ENCODE data around the gene NDST1. TPM values are rescaled to one million over a fixed set of nuclear protein-coding genes. Genes with fewer than 3 reads are reported as not detected.

Gene NDST1
- polyA plus RNA-seq, 1 experiment, result 89.7 TPM

- no peak for TF ChIP-seq CTCF (IDR thresholded peaks at IDR 0.05; ENCODE audit: insufficient read depth, low read depth, low read length)
- Histone ChIP-seq H3K4me3 (ENCODE audit: low read depth, low read length) (no peak overlapping the region), H3K27me3 (ENCODE audit: control insufficient read depth, insufficient read depth, low read length) (no peaks in the 10 kb centered on the region), H3K36me3 (ENCODE audit: control insufficient read depth, insufficient read depth, low read length) (no peaks in the 10 kb centered on the region)
- DNase-seq (ENCODE audit: low read depth), result no peak
- ChIA-PET POLR2A (no interaction called here), CTCF (interaction anchor here (0.8 to 1.7 kb wide), 3 partner anchors 66 to 281 kb away, joined by 3 to 4 read pairs (median 4); no protein-coding TSS in a partner anchor)
Observed at GRCh38 chr5:150565868-150566267, 57.9 kb downstream of the NDST1 start.

DNA sequence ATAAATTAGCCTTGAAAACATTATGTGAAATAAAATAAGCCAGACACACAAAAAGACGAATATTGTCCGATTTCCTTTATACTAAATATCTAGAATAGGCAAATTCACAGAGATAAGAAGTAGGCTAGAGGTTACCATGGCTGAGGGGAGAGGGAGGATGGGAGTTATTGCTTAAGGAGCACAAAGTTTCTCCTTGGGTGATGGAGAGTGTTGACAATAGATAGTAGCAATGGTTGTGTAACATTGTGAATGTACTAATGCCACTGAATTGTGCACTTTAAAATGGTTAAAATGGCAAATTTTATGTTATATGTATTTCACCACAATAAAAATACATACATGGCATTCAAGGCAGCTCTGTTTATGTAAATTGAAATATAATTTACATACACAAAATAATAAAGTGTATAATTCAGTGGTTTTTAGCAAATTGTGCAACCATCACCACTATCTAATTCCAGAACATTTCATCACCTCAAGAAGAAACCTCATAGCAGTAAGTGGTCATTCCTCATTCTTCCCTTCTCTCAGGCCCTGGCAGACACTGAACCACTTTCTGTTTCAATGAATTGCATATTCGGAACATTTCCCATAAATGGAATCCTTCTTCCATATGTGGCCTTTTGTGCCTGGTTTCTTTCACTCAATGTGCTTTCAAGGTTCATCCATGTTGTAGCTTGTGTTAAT lies 59.2 kb downstream of the NDST1 start:
- CTCF ChIA-PET, result interaction anchor here (0.6 kb wide), 1 partner anchor 38 kb away, joined by 3 read pairs; no protein-coding TSS in a partner anchor
- DNase-seq (ENCODE audit: low read depth), result peak; percentile 75

DNA sequence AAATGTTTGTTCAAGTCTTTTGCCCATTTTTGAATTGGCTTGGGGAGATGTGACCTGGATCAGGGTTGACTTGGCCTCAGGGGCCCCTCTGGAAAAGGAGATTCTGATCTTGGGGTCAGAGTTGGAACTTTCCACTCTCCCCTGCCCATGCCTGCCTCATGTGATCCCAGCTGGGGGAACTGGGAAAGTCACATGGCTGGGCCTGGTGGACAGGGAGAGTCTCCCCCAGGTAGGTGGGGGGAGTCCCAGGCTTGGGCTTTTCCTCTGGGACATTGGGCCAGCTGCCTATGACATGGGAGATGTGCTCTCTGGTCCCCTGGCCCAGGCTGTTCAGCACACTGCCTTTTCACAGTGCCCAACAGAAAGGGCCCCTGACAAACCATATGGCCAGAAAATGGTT lies 60.7 kb downstream of the NDST1 start:
- Histone ChIP-seq H3K27me3 (ENCODE audit: control insufficient read depth, insufficient read depth, low read length) (no peaks in the 10 kb centered on the region), H3K4me3 (ENCODE audit: low read depth, low read length) (no peak overlapping the region), H3K36me3 (ENCODE audit: control insufficient read depth, insufficient read depth, low read length) (no peaks in the 10 kb centered on the region)
- no peak for TF ChIP-seq CTCF (IDR thresholded peaks at IDR 0.05; ENCODE audit: insufficient read depth, low read depth, low read length)
- DNase-seq (ENCODE audit: low read depth), result no peak
- CTCF ChIA-PET, result interaction anchor here (0.7 kb wide), 1 partner anchor 83 kb away, joined by 3 read pairs; no protein-coding TSS in a partner anchor
- POLR2A ChIA-PET, result no interaction called here

More for the DNA sequence above, 59.2 kb downstream of the NDST1 start:
- H3K36me3 ChIP-seq (ENCODE audit: control insufficient read depth, insufficient read depth, low read length), result no peaks in the 10 kb centered on the region
- POLR2A ChIA-PET, result no interaction called here
- no peak for TF ChIP-seq CTCF (IDR thresholded peaks at IDR 0.05; ENCODE audit: insufficient read depth, low read depth, low read length)
- no peaks in the 10 kb centered on the region for H3K27me3 ChIP-seq (ENCODE audit: control insufficient read depth, insufficient read depth, low read length)
- H3K4me3 ChIP-seq (ENCODE audit: low read depth, low read length), result no peak overlapping the region

GRCh38 chr5:150570333-150570732 lies 62.4 kb downstream of the NDST1 start:
- H3K4me3 ChIP-seq (ENCODE audit: low read depth, low read length), result no peak overlapping the region
- no peaks in the 10 kb centered on the region for H3K27me3 ChIP-seq (ENCODE audit: control insufficient read depth, insufficient read depth, low read length)
- no peak for DNase-seq (ENCODE audit: low read depth)
- H3K36me3 ChIP-seq (ENCODE audit: control insufficient read depth, insufficient read depth, low read length), result no peaks in the 10 kb centered on the region
- TF ChIP-seq CTCF (IDR thresholded peaks at IDR 0.05; ENCODE audit: insufficient read depth, low read depth, low read length), result no peak
- CTCF ChIA-PET, result interaction anchor here (1.3 kb wide), 1 partner anchor 34 kb away, joined by 3 read pairs; no protein-coding TSS in a partner anchor
- POLR2A ChIA-PET, result no interaction called here

DNA sequence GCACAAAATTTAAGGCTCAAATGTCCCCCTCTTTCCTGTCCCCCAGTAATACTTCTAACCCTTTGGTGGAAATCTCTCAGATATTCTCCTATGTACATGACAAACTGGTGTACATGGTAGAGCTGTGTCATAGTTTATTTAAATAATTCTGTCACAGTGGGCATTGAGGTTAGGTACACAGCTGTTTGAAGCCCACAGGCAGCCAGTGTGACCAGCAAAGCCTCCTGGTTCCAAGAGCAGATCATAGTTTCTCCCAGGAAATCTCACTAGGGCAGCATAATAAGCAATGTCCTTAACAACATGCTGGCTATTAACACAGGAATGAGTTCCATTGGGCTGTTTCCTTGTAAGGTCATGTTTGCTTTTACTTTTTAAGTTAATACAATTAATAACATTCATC lies 63.9 kb downstream of the NDST1 start:
- TF ChIP-seq CTCF (IDR thresholded peaks at IDR 0.05; ENCODE audit: insufficient read depth, low read depth, low read length), result no peak
- ChIA-PET POLR2A (no interaction called here), CTCF (no interaction called here)
- H3K36me3 ChIP-seq (ENCODE audit: control insufficient read depth, insufficient read depth, low read length), result no peaks in the 10 kb centered on the region
- no peaks in the 10 kb centered on the region for H3K27me3 ChIP-seq (ENCODE audit: control insufficient read depth, insufficient read depth, low read length)
- no peak for DNase-seq (ENCODE audit: low read depth)
- no peak overlapping the region for H3K4me3 ChIP-seq (ENCODE audit: low read depth, low read length)

Data from BJ (cell line).